ENCODE data around the gene AOAH. TPM values are rescaled to one million over a fixed set of nuclear protein-coding genes. Genes with fewer than 3 reads are reported as not detected.

Gene AOAH
- total RNA-seq, 4 donors from 2014 or later: 1.1 to 4.8 (median 1.6) TPM

GRCh38 chr7:36538126-36538525 lies 186.2 kb downstream of the AOAH start:
- H3K27me3 ChIP-seq: no peaks in the 10 kb centered on the region
- H3K36me3 ChIP-seq: no peaks in the 10 kb centered on the region
- H3K4me1 ChIP-seq: no peaks in the 10 kb centered on the region
- no peak overlapping the region for H3K4me3 ChIP-seq
- H3K9me3 ChIP-seq: no peaks in the 10 kb centered on the region
- no peak for DNase-seq (ENCODE audit: low spot score in 2 of 2)
- no peak overlapping the region for H3K27ac ChIP-seq
- WGBS: 59% methylated on average over 7 of the region's 7 CpGs
- TF ChIP-seq CTCF (IDR thresholded peaks at IDR 0.05) (no peak), POLR2AphosphoS5 (IDR thresholded peaks at IDR 0.05) (no peak)

DNA sequence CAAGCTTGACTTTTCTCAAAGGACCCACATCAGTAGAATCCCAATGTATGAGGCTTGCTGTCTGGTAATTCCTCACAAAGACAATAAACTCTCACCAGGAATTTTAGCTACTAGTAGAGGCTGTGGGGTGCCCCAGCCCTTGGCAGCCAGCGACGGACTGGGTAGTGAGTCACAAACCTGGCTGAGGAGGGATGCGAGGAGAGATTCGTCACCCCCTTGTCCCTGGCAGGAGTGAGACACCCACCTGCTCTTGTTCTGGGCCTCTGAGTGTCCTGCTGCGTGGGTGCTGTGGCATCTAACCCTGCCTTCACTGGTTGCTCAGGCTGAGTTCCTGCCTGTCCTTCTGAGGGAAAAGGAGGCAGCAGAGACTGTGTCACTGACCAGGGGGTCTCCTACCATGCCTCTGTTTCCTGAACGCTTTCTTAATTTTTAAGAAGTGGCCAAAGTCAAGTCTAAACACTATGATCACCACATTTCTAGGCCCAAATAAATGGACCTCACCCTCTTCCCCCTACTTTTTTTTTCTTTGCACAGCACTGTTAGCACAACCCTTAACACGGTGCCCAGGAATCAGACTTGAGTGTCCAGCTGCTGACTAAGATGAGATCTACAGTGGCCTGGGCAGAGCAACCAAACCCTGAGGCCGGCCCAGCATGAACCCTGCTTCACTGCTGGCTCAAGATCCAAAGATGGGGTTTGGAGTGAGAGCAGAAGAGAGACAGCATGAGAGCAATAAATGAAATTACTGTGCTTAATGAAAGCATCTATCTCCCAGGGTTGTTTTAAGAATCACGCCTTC lies 188.2 kb downstream of the AOAH start:
- 80% methylated on average over 9 of the region's 9 CpGs for WGBS
- Histone ChIP-seq H3K27me3 (no peaks in the 10 kb centered on the region), H3K27ac (no peak overlapping the region), H3K36me3 (no peaks in the 10 kb centered on the region), H3K9me3 (no peaks in the 10 kb centered on the region), H3K4me1 (no peaks in the 10 kb centered on the region), H3K4me3 (no peak overlapping the region)
- DNase-seq (ENCODE audit: low spot score in 2 of 2): no peak
- TF ChIP-seq EP300 (IDR thresholded peaks at IDR 0.05) (no peak), POLR2AphosphoS5 (IDR thresholded peaks at IDR 0.05) (no peak)

- no peak for DNase-seq (ENCODE audit: low spot score in 2 of 2)
- 97% methylated on average over 7 of the region's 7 CpGs for WGBS
- H3K36me3 ChIP-seq: no peaks in the 10 kb centered on the region
- TF ChIP-seq POLR2AphosphoS5 (IDR thresholded peaks at IDR 0.05) (no peak), POLR2A (IDR thresholded peaks at IDR 0.05) (no peak), CTCF (IDR thresholded peaks at IDR 0.05) (no peak), EP300 (IDR thresholded peaks at IDR 0.05) (no peak)
- H3K27ac ChIP-seq: no peak overlapping the region
- H3K27me3 ChIP-seq: no peaks in the 10 kb centered on the region
- no peak overlapping the region for H3K4me3 ChIP-seq
- H3K4me1 ChIP-seq: no peaks in the 10 kb centered on the region
- no peaks in the 10 kb centered on the region for H3K9me3 ChIP-seq
These were observed 190.6 kb downstream of the AOAH start for GRCh38 chr7:36533717-36534116.

DNA sequence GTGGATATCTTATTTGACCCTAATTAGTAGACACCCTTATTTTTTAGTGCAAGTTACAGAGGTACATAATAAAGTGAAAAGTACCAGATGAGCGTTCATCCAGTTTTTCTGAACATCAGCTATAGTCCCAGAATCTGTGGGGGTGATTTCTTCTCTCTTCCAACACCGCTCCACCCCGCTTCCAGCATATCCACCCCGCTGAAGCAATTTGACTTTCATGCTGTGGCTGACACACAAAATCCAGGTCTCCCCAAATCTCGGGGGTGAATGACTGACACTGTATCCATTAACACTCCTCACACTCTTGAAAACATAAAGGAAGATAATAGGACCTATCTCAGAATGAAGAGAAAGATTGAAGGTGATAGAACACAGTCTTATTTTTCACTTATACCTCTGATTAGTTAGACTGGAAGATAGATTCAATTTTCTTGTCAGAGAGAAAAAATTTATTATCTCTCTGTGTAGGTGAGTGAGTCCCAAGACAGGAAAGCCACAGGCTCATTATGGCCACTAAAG lies 191.3 kb downstream of the AOAH start:
- no peak overlapping the region for H3K4me3 ChIP-seq
- H3K27me3 ChIP-seq: no peaks in the 10 kb centered on the region
- H3K27ac ChIP-seq: no peak overlapping the region
- peak in 1 of 2 donors; percentile 23 for DNase-seq (ENCODE audit: low spot score in 2 of 2)
- H3K4me1 ChIP-seq: no peaks in the 10 kb centered on the region
- H3K9me3 ChIP-seq: no peaks in the 10 kb centered on the region
- TF ChIP-seq POLR2AphosphoS5 (IDR thresholded peaks at IDR 0.05) (no peak), POLR2A (IDR thresholded peaks at IDR 0.05) (no peak), EP300 (IDR thresholded peaks at IDR 0.05) (no peak)
- WGBS: 87% methylated on average over 5 of the region's 5 CpGs
- no peaks in the 10 kb centered on the region for H3K36me3 ChIP-seq

DNA sequence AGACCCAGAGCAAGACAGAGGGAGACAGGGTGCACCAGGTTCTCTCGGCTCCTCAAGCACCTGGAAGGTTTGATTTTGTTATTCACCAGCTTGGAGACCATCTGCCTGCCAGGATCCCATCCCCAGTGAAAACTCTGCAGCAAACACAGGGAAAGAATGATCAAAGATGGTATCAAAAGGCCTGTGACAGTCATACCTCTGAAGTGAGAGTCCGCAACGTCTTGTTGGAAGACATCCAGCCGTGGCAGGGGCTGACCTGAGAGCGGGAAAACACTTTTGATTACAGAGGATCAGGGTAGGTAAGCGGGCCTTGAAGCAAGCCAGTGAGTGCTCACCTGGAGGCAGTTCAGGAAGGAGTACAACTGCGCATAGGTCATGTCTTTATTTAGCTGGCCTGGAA lies 192.3 kb downstream of the AOAH start:
- Histone ChIP-seq H3K27me3 (no peaks in the 10 kb centered on the region), H3K4me1 (peaks cover under 1% of the 10 kb centered on the region), H3K9me3 (no peaks in the 10 kb centered on the region), H3K27ac (no peak overlapping the region), H3K36me3 (no peaks in the 10 kb centered on the region), H3K4me3 (no peak overlapping the region)
- peak in 1 of 2 donors; percentile 43 for DNase-seq (ENCODE audit: low spot score in 2 of 2)
- TF ChIP-seq POLR2AphosphoS5 (IDR thresholded peaks at IDR 0.05): no peak
- TF ChIP-seq CTCF (IDR thresholded peaks at IDR 0.05): no peak
- 82% methylated on average over 7 of the region's 7 CpGs for WGBS

- Histone ChIP-seq H3K4me1 (peaks cover 4% of the 10 kb centered on the region), H3K27me3 (no peaks in the 10 kb centered on the region), H3K27ac (no peak overlapping the region), H3K9me3 (no peaks in the 10 kb centered on the region), H3K4me3 (no peak overlapping the region), H3K36me3 (no peaks in the 10 kb centered on the region)
- WGBS: 91% methylated on average over 2 of the region's 2 CpGs
- DNase-seq (ENCODE audit: low spot score in 2 of 2): no peak
- TF ChIP-seq CTCF (IDR thresholded peaks at IDR 0.05) (no peak), POLR2A (IDR thresholded peaks at IDR 0.05) (no peak)
These were observed 193.8 kb downstream of the AOAH start for GRCh38 chr7:36530456-36530855.

Data from suprapubic skin (tissue), 4 donors.